Mesenchymal stem cell (in vitro differentiated cells and primary cell): ENCODE measurements around the gene NDUFA9.

Source experiments
- DNase-seq: peaks from one replicate; pipeline ENCODE4 v3.0.0-alpha.2; 2013
- H2AFZ ChIP-seq: one replicate; pipeline ENCODE4 v1.6.1; 2013; ENCODE audit warnings: low read depth, mild to moderate bottlenecking, control low read depth, inconsistent platforms, low read length, moderate library complexity
- H2AK5ac ChIP-seq: 2 replicates; pipeline ENCODE4 v1.6.1; 2013; ENCODE audit warnings: low read length, moderate library complexity, mild to moderate bottlenecking, inconsistent platforms; ENCODE audit not compliant: severe bottlenecking
- H2BK120ac ChIP-seq: one replicate; pipeline ENCODE4 v1.6.1; 2013; ENCODE audit warnings: low read depth, mild to moderate bottlenecking, inconsistent platforms, low read length, moderate library complexity
- H2BK12ac ChIP-seq, 2 experiments: one replicate each; pipeline ENCODE4 v1.6.1; 2013; ENCODE audit warnings: inconsistent platforms in 2 of 2, low read length in 2 of 2, mild to moderate bottlenecking in 2 of 2, moderate library complexity in 2 of 2, control low read depth in 1 of 2
- H2BK15ac ChIP-seq: one replicate; pipeline ENCODE4 v1.6.1; 2013; ENCODE audit warnings: mild to moderate bottlenecking, low read depth, inconsistent platforms; ENCODE audit not compliant: poor library complexity, severe bottlenecking
- H2BK5ac ChIP-seq: 2 replicates; pipeline ENCODE4 v1.6.1; 2013; ENCODE audit warnings: low read depth, mild to moderate bottlenecking, low read length, control low read depth, inconsistent platforms; ENCODE audit not compliant: poor library complexity, severe bottlenecking
- H3K14ac ChIP-seq, 2 experiments: one replicate each; pipeline ENCODE4 v1.6.1; 2013; ENCODE audit warnings: inconsistent platforms in 2 of 2, low read length in 2 of 2, control low read depth in 1 of 2, mild to moderate bottlenecking in 1 of 2, moderate library complexity in 1 of 2
- H3K18ac ChIP-seq, 2 experiments: one replicate each; pipeline ENCODE4 v1.6.1; 2013; ENCODE audit warnings: inconsistent platforms in 2 of 2, low read length in 2 of 2, control low read depth in 1 of 2, low read depth in 1 of 2, mild to moderate bottlenecking in 1 of 2
- H3K23ac ChIP-seq, 2 experiments: one replicate each; pipeline ENCODE4 v1.6.1; 2013; ENCODE audit warnings: inconsistent platforms in 2 of 2, low read length in 2 of 2, mild to moderate bottlenecking in 2 of 2, moderate library complexity in 2 of 2, control low read depth in 1 of 2
- H3K27ac ChIP-seq: 2 replicates; pipeline ENCODE4 v1.5.1; 2013; ENCODE audit warnings: mild to moderate bottlenecking, moderate library complexity, low read length, control low read depth, inconsistent platforms; ENCODE audit not compliant: poor library complexity, severe bottlenecking
- H3K27me3 ChIP-seq, 2 experiments: 2 replicates each; pipeline versions ENCODE4 v1.6.1 to v1.7.0; 2013; ENCODE audit warnings: low read length in 2 of 2, mild to moderate bottlenecking in 2 of 2, moderate library complexity in 2 of 2, control low read depth in 1 of 2, inconsistent platforms in 1 of 2; ENCODE audit not compliant: control insufficient read depth in 1 of 2, insufficient read depth in 1 of 2
- H3K36me3 ChIP-seq, 2 experiments: 2 replicates each; pipeline versions ENCODE4 v1.6.1 to v1.7.0; 2013; ENCODE audit warnings: low read length in 2 of 2, control low read depth in 1 of 2, inconsistent platforms in 1 of 2, low read depth in 1 of 2, mild to moderate bottlenecking in 1 of 2; ENCODE audit not compliant: insufficient read depth in 2 of 2, control insufficient read depth in 1 of 2
- H3K4ac ChIP-seq, 2 experiments: one replicate each; pipeline ENCODE4 v1.6.1; 2013; ENCODE audit warnings: inconsistent platforms in 2 of 2, low read length in 2 of 2, mild to moderate bottlenecking in 2 of 2, moderate library complexity in 2 of 2, control low read depth in 1 of 2, low read depth in 1 of 2
- H3K4me1 ChIP-seq: 2 replicates; pipeline ENCODE4 v1.6.1; 2013; ENCODE audit warnings: low read depth, low read length, control low read depth; ENCODE audit not compliant: control insufficient read depth, insufficient read depth
- H3K4me2 ChIP-seq: 2 replicates; pipeline ENCODE4 v1.6.1; 2013; ENCODE audit warnings: low read length, mild to moderate bottlenecking, inconsistent platforms; ENCODE audit not compliant: poor library complexity, severe bottlenecking
- H3K4me3 ChIP-seq, 2 experiments: 2 replicates each; pipeline versions ENCODE4 v1.5.1 to v1.7.0; 2013; ENCODE audit warnings: low read length in 2 of 2, mild to moderate bottlenecking in 2 of 2, control low read depth in 1 of 2, low read depth in 1 of 2; ENCODE audit not compliant: insufficient read depth in 1 of 2
- H3K79me1 ChIP-seq: replicated peaks from 2 replicates; pipeline ENCODE4 v1.6.1; 2013; ENCODE audit warnings: mild to moderate bottlenecking, control low read depth, low read length, inconsistent platforms; ENCODE audit not compliant: poor library complexity, severe bottlenecking
- H3K9ac ChIP-seq: 2 replicates; pipeline ENCODE4 v1.7.0; 2013; ENCODE audit warnings: mild to moderate bottlenecking, low read length, moderate library complexity
- H3K9me3 ChIP-seq: 2 replicates; pipeline ENCODE4 v1.7.0; 2013; ENCODE audit warnings: mild to moderate bottlenecking, low read length; ENCODE audit not compliant: control insufficient read depth
- H4K8ac ChIP-seq: one replicate; pipeline ENCODE4 v1.6.1; 2013; ENCODE audit warnings: inconsistent platforms, mild to moderate bottlenecking, low read length, moderate library complexity
- H4K91ac ChIP-seq: one replicate; pipeline ENCODE4 v1.6.1; 2013; ENCODE audit warnings: mild to moderate bottlenecking, low read length, inconsistent platforms
- WGBS: methylation state at CpG from one replicate; pipeline ENCODE4 v1.1.7; 2013; ENCODE audit warnings: mixed read lengths; 5-methylcytosine and 5-hydroxymethylcytosine counted together

Gene NDUFA9

DNA sequence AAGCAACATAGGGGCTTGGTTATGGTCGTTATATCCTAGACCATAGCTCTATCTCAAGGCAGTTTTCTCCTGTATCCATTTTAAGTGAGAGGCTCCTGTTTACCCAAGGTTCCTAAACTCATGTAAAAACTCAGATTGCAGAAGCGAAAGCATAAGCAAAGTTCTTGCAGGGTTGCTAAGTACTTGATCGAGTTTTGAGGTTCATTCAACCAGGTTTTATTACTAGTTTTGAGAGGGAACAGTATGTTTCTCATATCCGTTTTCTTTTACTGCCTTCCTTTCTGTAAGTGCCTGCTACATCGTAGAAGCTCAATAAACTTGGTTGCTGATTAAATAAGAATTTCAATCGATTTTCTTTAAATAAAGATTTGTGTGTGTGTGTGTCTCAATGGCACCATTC is 5.2 kb upstream of the NDUFA9 start:
- WGBS = 93% methylated on average over 5 of the region's 6 CpGs
- Histone ChIP-seq H3K27me3 (peaks cover 0 to 3% of the 10 kb centered on the region in 2 experiments), H3K9me3 (no peaks in the 10 kb centered on the region), H4K91ac (no peak overlapping the region), H3K4me3 (no peak overlapping the region), H2BK5ac (no peak overlapping the region), H2BK12ac (no peak overlapping the region), H2AFZ (no peak overlapping the region), H3K23ac (no peak overlapping the region), H3K4ac (no peak overlapping the region), H2BK120ac (no peak overlapping the region), H3K14ac (no peak overlapping the region), H2AK5ac (no peak overlapping the region), H3K4me2 (no peak overlapping the region), H3K9ac (no peak overlapping the region), H4K8ac (no peak overlapping the region), H3K18ac (no peak overlapping the region), H3K27ac (no peak overlapping the region), H3K4me1 (no peaks in the 10 kb centered on the region), H3K36me3 (no peaks in the 10 kb centered on the region), H3K79me1 (peaks cover 6% of the 10 kb centered on the region), H2BK15ac (no peak overlapping the region)
- no peak for DNase-seq

DNA sequence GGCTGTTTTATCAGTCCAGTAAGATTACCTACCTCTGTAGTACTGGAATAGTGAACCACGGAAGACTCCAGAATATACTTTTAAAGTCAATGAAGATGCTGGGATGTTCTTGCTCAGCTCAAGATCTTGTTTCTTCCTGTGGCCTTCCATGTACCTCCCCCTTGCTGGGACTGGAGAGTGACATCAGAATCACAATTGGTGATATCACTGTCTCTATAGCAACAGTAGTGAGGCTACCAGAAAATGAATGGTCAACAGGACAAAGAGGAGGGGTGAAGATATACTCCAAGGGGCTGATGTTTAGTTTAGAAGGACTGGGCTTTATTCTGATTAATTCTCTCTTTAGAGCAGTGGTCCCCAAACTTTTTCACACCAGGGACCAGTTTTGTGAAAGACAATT is 3.9 kb upstream of the NDUFA9 start:
- Histone ChIP-seq H4K91ac (no peak overlapping the region), H3K4ac (no peak overlapping the region), H3K27me3 (peaks cover 0 to 3% of the 10 kb centered on the region in 2 experiments), H3K14ac (no peak overlapping the region), H3K23ac (no peak overlapping the region), H3K4me3 (no peak overlapping the region), H2AK5ac (no peak overlapping the region), H2BK5ac (no peak overlapping the region), H3K18ac (no peak overlapping the region), H3K4me1 (no peaks in the 10 kb centered on the region), H3K9ac (no peak overlapping the region), H4K8ac (no peak overlapping the region), H3K9me3 (no peaks in the 10 kb centered on the region), H2AFZ (no peak overlapping the region), H2BK15ac (no peak overlapping the region), H3K79me1 (peaks cover 6% of the 10 kb centered on the region), H2BK12ac (no peak overlapping the region), H3K27ac (no peak overlapping the region), H2BK120ac (no peak overlapping the region), H3K4me2 (no peak overlapping the region), H3K36me3 (no peaks in the 10 kb centered on the region)
- DNase-seq = peak; percentile 6
- 100% methylated on average over 1 of the region's 1 CpG for WGBS

DNA sequence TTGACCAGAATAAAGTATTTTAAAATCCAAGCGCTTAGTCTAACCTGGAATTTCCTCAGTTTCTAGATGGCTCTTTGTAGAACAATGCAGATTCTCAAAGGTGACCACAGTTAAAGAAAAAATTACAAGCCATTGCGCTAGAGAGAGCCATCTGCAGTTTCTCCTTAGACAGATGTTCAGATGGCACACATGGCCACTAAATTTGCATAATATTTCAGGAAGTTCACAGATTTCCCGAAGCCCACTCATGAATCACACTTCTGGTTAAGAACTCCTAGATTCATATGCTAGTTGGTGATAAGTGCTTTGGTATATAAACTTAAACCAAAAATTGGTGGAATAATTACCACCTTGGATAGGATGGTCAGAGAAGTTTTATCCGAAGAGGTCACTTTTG is 812 bp upstream of the NDUFA9 start:
- no peak overlapping the region for H2BK120ac ChIP-seq
- peak overlapping the region; percentile 94 for H2AFZ ChIP-seq
- no peak overlapping the region for H2BK15ac ChIP-seq
- H3K23ac ChIP-seq = no peak overlapping the region
- no peaks in the 10 kb centered on the region for H3K4me1 ChIP-seq
- no peak overlapping the region for H2BK12ac ChIP-seq
- peaks cover 9% of the 10 kb centered on the region for H3K79me1 ChIP-seq
- H3K4me2 ChIP-seq = peak overlapping the region; percentile 66
- H3K9ac ChIP-seq = peak overlapping the region; percentile 94
- H3K18ac ChIP-seq = peak overlapping the region in 1 of 2 experiments; percentile 73
- no peak overlapping the region for H2BK5ac ChIP-seq
- peaks cover 0 to 3% of the 10 kb centered on the region in 2 experiments for H3K27me3 ChIP-seq
- no peak overlapping the region for H3K27ac ChIP-seq
- no peaks in the 10 kb centered on the region for H3K36me3 ChIP-seq
- H3K14ac ChIP-seq = no peak overlapping the region
- peak overlapping the region; percentile 24 to 92 for H3K4ac ChIP-seq
- peak overlapping the region; percentile 57 for H2AK5ac ChIP-seq
- H3K9me3 ChIP-seq = no peaks in the 10 kb centered on the region
- peak overlapping the region; percentile 18 for H4K91ac ChIP-seq
- peak; percentile 24 for DNase-seq
- peak overlapping the region; percentile 81 for H4K8ac ChIP-seq
- peak overlapping the region; percentile 77 to 93 for H3K4me3 ChIP-seq
- WGBS = 70% methylated on average over 3 of the region's 4 CpGs

DNA sequence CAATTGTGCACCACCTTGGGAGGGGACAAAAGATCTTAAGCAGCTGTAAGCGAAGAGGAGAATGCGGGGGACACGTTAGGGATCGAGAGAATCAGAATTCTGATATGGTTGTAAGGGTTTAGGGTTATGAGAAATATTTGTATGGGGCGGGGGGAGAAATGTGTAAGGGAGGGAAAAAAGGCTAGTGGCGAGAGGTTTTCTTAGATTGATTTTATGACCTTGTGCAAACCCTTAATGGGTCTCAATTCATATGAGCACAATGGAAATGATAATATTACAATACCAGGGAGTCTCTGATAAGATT is 396 bp downstream of the NDUFA9 start:
- Histone ChIP-seq H3K27me3 (peaks cover 0 to 3% of the 10 kb centered on the region in 2 experiments), H3K79me1 (peaks cover 14% of the 10 kb centered on the region), H3K4me3 (peak overlapping the region; percentile 86 to 93), H3K27ac (peak overlapping the region; percentile 82), H2BK12ac (no peak overlapping the region), H2BK120ac (no peak overlapping the region), H2BK5ac (peak overlapping the region; percentile 86), H3K9ac (peak overlapping the region; percentile 94), H4K91ac (no peak overlapping the region), H3K9me3 (no peaks in the 10 kb centered on the region), H3K4ac (peak overlapping the region in 1 of 2 experiments; percentile 96), H3K23ac (no peak overlapping the region), H3K36me3 (peaks cover 3 to 4% of the 10 kb centered on the region in 2 experiments), H3K4me2 (peak overlapping the region; percentile 94), H2BK15ac (no peak overlapping the region), H2AK5ac (no peak overlapping the region), H3K18ac (peak overlapping the region; percentile 69 to 93), H3K4me1 (no peaks in the 10 kb centered on the region), H2AFZ (peak overlapping the region; percentile 94), H4K8ac (peak overlapping the region; percentile 98), H3K14ac (no peak overlapping the region)
- no peak for DNase-seq
- WGBS = 2% methylated on average over 6 of the region's 6 CpGs
